Activated T-cell treated with anti-CD3 and anti-CD28 coated beads, Interleukin-2, amount 50 U/mL, for 4 hours (primary cell): Measurements from ENCODE around the gene PDHB. TPM values are rescaled to one million over a fixed set of nuclear protein-coding genes. Genes with fewer than 3 reads are reported as not detected.
"Not testable (repeated sequence)": the region's sequence is repeated elsewhere in the genome, so short reads cannot be mapped to it uniquely, and the experiment has no call there.

Source experiments
- ATAC-seq, 2 donors: fragments of 200-7000 bp; cut with Tn5 transposase; one replicate each; pipeline ENCODE4 v1.10.0; 2021
- DNase-seq: peaks from one replicate; pipeline ENCODE4 v3.0.0-alpha.2; 2020
- H3K27me3 Mint-ChIP-seq: one replicate; pipeline ENCODE4 v1.8.0; 2021; ENCODE audit warnings: low read depth, mixed read lengths
- H3K36me3 Mint-ChIP-seq: one replicate; pipeline ENCODE4 v1.8.0; 2022; ENCODE audit warnings: mixed read lengths; ENCODE audit not compliant: insufficient read depth
- H3K4me1 Mint-ChIP-seq: one replicate; pipeline ENCODE4 v1.8.0; 2021; ENCODE audit warnings: low read depth, mixed read lengths
- H3K4me3 Mint-ChIP-seq: one replicate; pipeline ENCODE4 v1.8.0; 2021; ENCODE audit warnings: mild to moderate bottlenecking, moderate library complexity, mixed read lengths
- H3K9me3 Mint-ChIP-seq: one replicate; pipeline ENCODE4 v1.8.0; 2021; ENCODE audit warnings: mixed read lengths
- total RNA-seq, 3 donors: library from RNA; stranded (reverse); gene quantifications; one replicate each; pipeline ENCODE4 v1.2.1, GENCODE V29; 2021

PDHB gene
- total RNA-seq, 3 donors from 2014 or later = 54.8 to 62.3 (median 55.6) TPM

- H3K27me3 Mint-ChIP-seq = no peaks in the 10 kb centered on the region
- H3K4me1 Mint-ChIP-seq = peaks cover 9% of the 10 kb centered on the region
- no peaks in the 10 kb centered on the region for H3K36me3 Mint-ChIP-seq
- peak overlapping the region; percentile 16 for H3K4me3 Mint-ChIP-seq
- ATAC-seq (peak; percentile 98 to 99), DNase-seq (peak; percentile 68)
- no peaks in the 10 kb centered on the region for H3K9me3 Mint-ChIP-seq
These were observed 29.7 kb upstream of the PDHB start for GRCh38 chr3:58463181-58463941.

- Mint-ChIP-seq H3K36me3 (no peaks in the 10 kb centered on the region), H3K9me3 (no peaks in the 10 kb centered on the region), H3K4me1 (peaks cover 9% of the 10 kb centered on the region), H3K4me3 (no peak overlapping the region), H3K27me3 (no peaks in the 10 kb centered on the region)
- DNase-seq = no peak
- ATAC-seq = no peak
These were observed 29.2 kb upstream of the PDHB start for GRCh38 chr3:58462829-58463180.

GRCh38 chr3:58459160-58459559 lies 25.5 kb upstream of the PDHB start:
- no peaks in the 10 kb centered on the region for H3K27me3 Mint-ChIP-seq
- H3K9me3 Mint-ChIP-seq = peaks cover 19% of the 10 kb centered on the region

GRCh38 chr3:58452176-58452575 lies 18.5 kb upstream of the PDHB start:
- no peak for DNase-seq
- H3K9me3 Mint-ChIP-seq = peaks cover 24% of the 10 kb centered on the region
- ATAC-seq = no peak
- peaks cover 2% of the 10 kb centered on the region for H3K4me1 Mint-ChIP-seq
- peaks cover 2% of the 10 kb centered on the region for H3K36me3 Mint-ChIP-seq
- no peak overlapping the region for H3K4me3 Mint-ChIP-seq
- H3K27me3 Mint-ChIP-seq = peaks cover 2% of the 10 kb centered on the region

More at GRCh38 chr3:58459160-58459559, 25.5 kb upstream of the PDHB start:
- no peak for DNase-seq
- ATAC-seq = no peak
- Mint-ChIP-seq H3K4me1 (peaks cover 9% of the 10 kb centered on the region), H3K36me3 (peaks cover 2% of the 10 kb centered on the region), H3K4me3 (no peak overlapping the region)

GRCh38 chr3:58441514-58442450 lies 8.2 kb upstream of the PDHB start:
- DNase-seq (no peak), ATAC-seq (no peak)
- no peak overlapping the region for H3K4me3 Mint-ChIP-seq
- no peaks in the 10 kb centered on the region for H3K36me3 Mint-ChIP-seq
- H3K9me3 Mint-ChIP-seq = no peaks in the 10 kb centered on the region
- no peaks in the 10 kb centered on the region for H3K4me1 Mint-ChIP-seq
- H3K27me3 Mint-ChIP-seq = no peaks in the 10 kb centered on the region

- not testable (repeated sequence) for ATAC-seq, H3K4me3 Mint-ChIP-seq, H3K4me1 Mint-ChIP-seq, H3K9me3 Mint-ChIP-seq, H3K36me3 Mint-ChIP-seq, DNase-seq, H3K27me3 Mint-ChIP-seq
These were observed 7.3 kb upstream of the PDHB start for GRCh38 chr3:58440996-58441355.

GRCh38 chr3:58437276-58437675 lies 3.6 kb upstream of the PDHB start:
- not testable (repeated sequence) for H3K9me3 Mint-ChIP-seq, H3K27me3 Mint-ChIP-seq, H3K36me3 Mint-ChIP-seq, ATAC-seq, DNase-seq, H3K4me3 Mint-ChIP-seq
- H3K4me1 Mint-ChIP-seq = peaks cover 11% of the 10 kb centered on the region

- ATAC-seq (no peak), DNase-seq (no peak)
- H3K27me3 Mint-ChIP-seq = no peaks in the 10 kb centered on the region
- peaks cover 17% of the 10 kb centered on the region for H3K4me1 Mint-ChIP-seq
- no peaks in the 10 kb centered on the region for H3K9me3 Mint-ChIP-seq
- H3K4me3 Mint-ChIP-seq = no peak overlapping the region
- peaks cover 4% of the 10 kb centered on the region for H3K36me3 Mint-ChIP-seq
These were observed 1.4 kb upstream of the PDHB start for GRCh38 chr3:58434990-58435389.

- H3K9me3 Mint-ChIP-seq = no peaks in the 10 kb centered on the region
- no peak for DNase-seq
- peaks cover 17% of the 10 kb centered on the region for H3K4me1 Mint-ChIP-seq
- no peaks in the 10 kb centered on the region for H3K27me3 Mint-ChIP-seq
- H3K4me3 Mint-ChIP-seq = no peak overlapping the region
- peaks cover 7% of the 10 kb centered on the region for H3K36me3 Mint-ChIP-seq
- no peak for ATAC-seq
These were observed 879 bp upstream of the PDHB start for GRCh38 chr3:58434511-58434910.

GRCh38 chr3:58434168-58434504 lies 504 bp upstream of the PDHB start:
- Mint-ChIP-seq H3K4me1 (peaks cover 17% of the 10 kb centered on the region), H3K36me3 (peaks cover 11% of the 10 kb centered on the region), H3K4me3 (peak overlapping the region; percentile 92), H3K27me3 (no peaks in the 10 kb centered on the region), H3K9me3 (no peaks in the 10 kb centered on the region)
- ATAC-seq (no peak), DNase-seq (no peak)

GRCh38 chr3:58432905-58433304 lies 727 bp downstream of the PDHB start:
- H3K4me1 Mint-ChIP-seq = peaks cover 17% of the 10 kb centered on the region
- no peaks in the 10 kb centered on the region for H3K9me3 Mint-ChIP-seq
- H3K4me3 Mint-ChIP-seq = peak overlapping the region; percentile 92
- DNase-seq (no peak), ATAC-seq (no peak)
- H3K27me3 Mint-ChIP-seq = no peaks in the 10 kb centered on the region
- H3K36me3 Mint-ChIP-seq = peaks cover 24% of the 10 kb centered on the region

- DNase-seq (no peak), ATAC-seq (no peak)
- Mint-ChIP-seq H3K9me3 (no peaks in the 10 kb centered on the region), H3K4me3 (no peak overlapping the region), H3K4me1 (peaks cover 17% of the 10 kb centered on the region), H3K36me3 (peaks cover 35% of the 10 kb centered on the region), H3K27me3 (no peaks in the 10 kb centered on the region)
These were observed 4.0 kb downstream of the PDHB start for GRCh38 chr3:58429657-58430056.

GRCh38 chr3:58427661-58428361 lies 5.8 kb downstream of the PDHB start:
- Mint-ChIP-seq H3K4me1 (peaks cover 6% of the 10 kb centered on the region), H3K27me3 (no peaks in the 10 kb centered on the region), H3K36me3 (peaks cover 38% of the 10 kb centered on the region), H3K4me3 (no peak overlapping the region), H3K9me3 (no peaks in the 10 kb centered on the region)
- no peak for DNase-seq
- ATAC-seq = no peak

GRCh38 chr3:58425782-58426181 lies 7.8 kb downstream of the PDHB start:
- ATAC-seq = no peak
- no peak for DNase-seq
- Mint-ChIP-seq H3K9me3 (no peaks in the 10 kb centered on the region), H3K27me3 (no peaks in the 10 kb centered on the region), H3K4me1 (no peaks in the 10 kb centered on the region), H3K4me3 (no peak overlapping the region), H3K36me3 (peaks cover 39% of the 10 kb centered on the region)
